ENCODE measurements around the gene WDR88.

GRCh38 chr19:33224694-33225457 lies 93.0 kb downstream of the WDR88 start:
- TF ChIP-seq POLR2A (IDR thresholded peaks at IDR 0.05; ENCODE audit: low read depth, low read length) = no peak
- TF ChIP-seq, protein P1, sequence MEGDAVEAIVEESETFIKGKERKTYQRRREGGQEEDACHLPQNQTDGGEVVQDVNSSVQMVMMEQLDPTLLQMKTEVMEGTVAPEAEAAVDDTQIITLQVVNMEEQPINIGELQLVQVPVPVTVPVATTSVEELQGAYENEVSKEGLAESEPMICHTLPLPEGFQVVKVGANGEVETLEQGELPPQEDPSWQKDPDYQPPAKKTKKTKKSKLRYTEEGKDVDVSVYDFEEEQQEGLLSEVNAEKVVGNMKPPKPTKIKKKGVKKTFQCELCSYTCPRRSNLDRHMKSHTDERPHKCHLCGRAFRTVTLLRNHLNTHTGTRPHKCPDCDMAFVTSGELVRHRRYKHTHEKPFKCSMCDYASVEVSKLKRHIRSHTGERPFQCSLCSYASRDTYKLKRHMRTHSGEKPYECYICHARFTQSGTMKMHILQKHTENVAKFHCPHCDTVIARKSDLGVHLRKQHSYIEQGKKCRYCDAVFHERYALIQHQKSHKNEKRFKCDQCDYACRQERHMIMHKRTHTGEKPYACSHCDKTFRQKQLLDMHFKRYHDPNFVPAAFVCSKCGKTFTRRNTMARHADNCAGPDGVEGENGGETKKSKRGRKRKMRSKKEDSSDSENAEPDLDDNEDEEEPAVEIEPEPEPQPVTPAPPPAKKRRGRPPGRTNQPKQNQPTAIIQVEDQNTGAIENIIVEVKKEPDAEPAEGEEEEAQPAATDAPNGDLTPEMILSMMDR (IDR thresholded peaks at IDR 0.05; ENCODE audit: extremely low read depth in 1 of 2, insufficient read depth in 1 of 2, low read depth in 1 of 2, low read length in 2 of 2) = no peak
- no peak for TF ChIP-seq EZH2 (IDR thresholded peaks at IDR 0.05; ENCODE audit: borderline replicate concordance, low read depth, low read length, severe bottlenecking)
- no peak for TF ChIP-seq POLR2AphosphoS5 (IDR thresholded peaks at IDR 0.05; ENCODE audit: insufficient read depth, low read depth, low read length)
- TF ChIP-seq MYC (IDR thresholded peaks at IDR 0.05; ENCODE audit: low read depth, low read length) = no peak
- no peak for TF ChIP-seq JUN (IDR thresholded peaks at IDR 0.05; ENCODE audit: borderline replicate concordance, insufficient read depth, insufficient read length, low read depth)
